GM18511 (cell line): ENCODE measurements around the gene VPS39.

Experiments used
- ATAC-seq: cut with Tn5 transposase; IDR thresholded peaks from one replicate; pipeline ENCODE4 v1.9.1; 2021; ENCODE audit warnings: mild to moderate bottlenecking, moderate library complexity; ENCODE audit not compliant: unreplicated experiment

The VPS39 gene

DNA sequence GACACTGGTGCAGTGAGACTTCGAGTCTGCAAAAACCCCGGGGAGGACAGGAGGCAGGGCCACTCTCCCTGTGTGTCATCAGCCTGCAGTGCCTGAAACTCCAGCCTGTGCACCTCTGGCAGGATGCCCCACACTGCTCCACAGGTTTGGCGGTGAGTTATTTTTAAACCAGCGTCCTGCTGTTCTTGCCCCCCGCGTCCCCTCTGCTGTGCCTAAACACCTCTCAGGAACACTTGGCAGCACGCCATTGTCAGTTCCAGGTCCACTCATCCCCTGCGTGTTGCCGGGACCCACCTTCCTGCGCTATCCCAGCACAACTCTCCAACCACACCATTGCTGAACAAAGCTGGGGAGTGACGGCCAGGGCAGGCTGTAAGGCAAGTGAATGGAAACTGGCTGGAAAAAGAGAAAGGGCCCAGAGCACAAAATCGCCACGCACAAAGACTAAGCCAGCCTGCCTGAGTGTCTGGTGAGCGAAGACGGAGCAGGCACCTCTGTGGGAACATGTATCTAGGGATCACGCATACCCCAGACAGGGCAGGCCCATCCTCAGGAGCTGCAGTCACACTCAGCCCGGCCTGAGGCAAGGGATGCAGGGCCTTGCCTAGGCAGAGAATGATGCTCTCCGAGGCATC lies 48.6 kb downstream of the VPS39 start:
- no peak for ATAC-seq

DNA sequence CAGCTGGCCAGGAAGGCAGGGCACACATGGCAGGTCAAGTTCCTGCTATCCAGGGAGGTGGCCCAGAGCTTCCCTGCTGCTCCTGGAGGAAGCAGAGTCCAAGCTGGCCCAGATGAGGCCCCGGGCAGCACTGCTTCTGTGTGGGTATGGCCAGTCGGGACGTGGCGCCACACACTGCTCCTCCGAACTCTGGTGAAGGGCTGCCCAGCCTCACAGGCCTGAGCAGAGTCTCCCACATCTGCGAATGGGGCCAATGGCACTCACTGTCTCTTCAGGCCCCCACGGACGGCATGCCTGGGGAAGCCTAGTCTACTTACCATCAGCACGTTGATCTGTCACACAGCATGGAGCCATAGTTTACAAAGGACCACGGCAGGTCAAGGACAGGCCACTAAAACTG lies 49.2 kb downstream of the VPS39 start:
- no peak for ATAC-seq

DNA sequence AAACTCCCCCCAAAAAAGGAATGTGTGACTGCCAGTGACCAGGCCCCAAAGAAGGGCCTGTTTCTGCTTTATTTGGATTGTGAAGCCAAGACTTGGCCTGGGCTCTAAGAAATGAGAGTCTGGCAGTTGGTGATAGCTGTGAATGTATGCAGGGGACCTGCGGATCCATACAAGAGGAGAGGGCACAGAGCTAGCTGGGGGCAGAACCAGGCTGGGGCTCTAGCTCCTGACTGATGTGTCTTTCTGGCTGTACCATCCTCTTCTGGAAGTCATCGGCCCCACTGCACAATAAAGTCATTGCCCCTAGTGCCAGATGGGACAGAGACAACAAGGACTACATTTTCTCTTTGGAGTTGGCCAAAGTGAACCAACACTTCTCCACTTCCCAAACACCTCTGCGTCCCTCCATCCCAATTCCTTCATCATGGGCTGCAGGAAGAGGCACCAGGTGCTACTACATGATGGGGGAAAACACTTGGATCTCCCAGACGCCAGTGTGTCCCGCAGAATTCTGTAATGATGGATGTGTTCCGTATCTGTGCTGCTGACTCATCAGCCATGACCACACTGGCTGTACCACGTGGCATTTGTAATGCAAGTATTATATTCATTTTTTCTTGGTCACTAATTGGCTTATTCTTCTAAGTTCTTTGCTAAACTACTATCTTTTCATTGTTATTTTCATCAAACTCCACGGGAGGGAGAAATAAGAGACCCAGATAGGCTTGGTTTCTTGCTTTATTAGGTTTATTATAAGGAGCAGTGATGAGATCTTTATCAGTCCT lies 49.9 kb downstream of the VPS39 start:
- no peak for ATAC-seq

- no peak for ATAC-seq
These were observed 50.7 kb downstream of the VPS39 start for GRCh38 chr15:42157381-42157780.

DNA sequence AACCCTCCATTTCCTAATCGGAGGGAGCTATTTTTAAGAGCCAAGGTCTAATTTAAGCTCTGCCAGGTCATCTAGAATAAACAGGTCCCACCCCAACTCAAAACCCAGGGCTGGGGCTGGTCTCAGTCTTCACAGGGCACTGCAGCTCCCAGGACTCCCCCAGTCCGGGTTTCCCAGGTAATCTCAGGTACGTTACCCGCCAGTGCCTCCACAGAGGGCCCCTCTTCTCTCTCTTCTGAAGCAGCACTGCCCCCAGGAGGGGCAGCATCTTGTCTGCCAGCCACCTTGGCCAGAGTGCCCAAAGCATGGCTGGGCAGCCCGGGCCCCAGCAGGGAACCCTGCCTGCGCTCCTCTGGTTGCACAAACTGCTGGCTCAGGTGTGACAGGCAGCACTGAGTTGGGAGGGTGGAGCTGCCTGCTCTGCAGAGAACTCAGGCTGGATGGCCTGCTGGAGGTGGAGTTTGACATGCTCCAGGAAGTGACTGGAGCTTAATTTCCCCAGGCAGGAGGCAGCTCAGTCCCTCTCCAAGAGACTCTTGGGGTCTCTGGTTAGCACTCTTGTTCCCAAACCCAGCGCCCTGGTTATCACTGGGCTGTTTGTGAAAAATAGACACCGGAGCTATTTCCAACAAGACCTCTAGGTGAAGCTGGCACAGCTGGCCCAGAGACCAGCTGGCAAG lies 51.7 kb downstream of the VPS39 start, which contains the start of gene PLA2G4F:
Gene PLA2G4F (minus strand): TSS at position 394 of the 680 bp plus-strand sequence. CDS start 87 bp downstream, at position 307.
- no peak for ATAC-seq

GRCh38 chr15:42155546-42156242 lies 52.4 kb downstream of the VPS39 start:
- no peak for ATAC-seq

- no peak for ATAC-seq
These were observed 53.1 kb downstream of the VPS39 start for GRCh38 chr15:42154956-42155355.

GRCh38 chr15:42154212-42154941 lies 53.7 kb downstream of the VPS39 start:
- ATAC-seq = no peak

GRCh38 chr15:42153874-42154211 lies 54.3 kb downstream of the VPS39 start:
- no peak for ATAC-seq

GRCh38 chr15:42152921-42153698 lies 55.0 kb downstream of the VPS39 start:
- no peak for ATAC-seq

DNA sequence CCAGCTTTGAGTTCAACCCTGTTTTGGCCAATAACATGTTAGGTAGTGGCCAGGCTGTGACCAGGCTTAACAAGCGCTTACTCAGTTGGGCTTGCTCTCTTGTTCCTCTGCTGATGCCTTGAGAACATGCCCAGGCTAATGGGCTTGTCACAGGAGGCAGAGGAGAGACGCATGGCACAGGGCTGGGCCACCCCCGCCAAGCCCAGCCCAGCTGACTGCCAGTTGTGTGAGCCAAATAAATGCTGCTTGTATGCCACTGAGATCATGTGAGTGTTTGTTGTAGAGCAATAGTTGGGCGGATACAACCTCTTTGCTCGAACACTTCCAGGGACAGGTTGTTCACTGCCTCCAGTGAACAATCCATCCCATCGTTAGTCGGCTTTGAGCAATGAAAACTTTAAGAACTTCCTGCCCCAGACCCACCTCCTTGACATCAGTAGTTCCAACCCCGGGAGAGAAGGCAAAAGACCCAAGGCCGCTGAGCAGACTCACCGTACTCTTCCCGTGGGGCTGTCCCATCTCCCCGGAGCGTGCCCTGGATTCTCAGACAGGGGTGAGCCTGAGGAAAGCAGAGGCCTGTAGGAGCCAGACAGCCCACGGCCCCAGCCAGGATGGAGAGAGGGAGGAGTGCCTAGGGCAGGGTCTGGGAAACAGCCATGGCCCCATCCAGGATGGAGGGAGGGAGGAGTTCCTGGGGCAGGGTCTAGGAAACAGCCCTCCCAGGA lies 55.7 kb downstream of the VPS39 start:
- no peak for ATAC-seq

DNA sequence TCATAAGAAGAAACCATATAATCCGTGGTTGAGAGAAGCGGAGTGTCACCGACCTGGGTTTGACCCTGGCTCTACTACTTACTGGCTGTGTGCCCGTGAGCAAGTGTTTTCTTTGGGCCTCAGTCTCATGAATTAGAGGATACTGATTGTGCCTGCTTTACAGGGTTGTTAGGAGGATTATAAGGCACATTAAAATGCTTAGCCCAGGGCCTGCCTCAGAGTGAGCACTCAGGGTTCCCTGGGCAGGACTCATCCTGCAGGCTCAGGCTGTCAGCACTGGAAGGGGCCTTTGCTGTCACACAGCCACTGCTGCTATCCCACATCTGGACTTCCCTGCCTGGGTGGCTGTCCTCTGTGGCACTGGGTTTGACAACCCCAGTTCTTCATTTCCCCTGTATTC lies 56.4 kb downstream of the VPS39 start:
- no peak for ATAC-seq

- no peak for ATAC-seq
These were observed 57.0 kb downstream of the VPS39 start for GRCh38 chr15:42151141-42151561.

- ATAC-seq = no peak
These were observed 57.7 kb downstream of the VPS39 start for GRCh38 chr15:42150219-42150970.

DNA sequence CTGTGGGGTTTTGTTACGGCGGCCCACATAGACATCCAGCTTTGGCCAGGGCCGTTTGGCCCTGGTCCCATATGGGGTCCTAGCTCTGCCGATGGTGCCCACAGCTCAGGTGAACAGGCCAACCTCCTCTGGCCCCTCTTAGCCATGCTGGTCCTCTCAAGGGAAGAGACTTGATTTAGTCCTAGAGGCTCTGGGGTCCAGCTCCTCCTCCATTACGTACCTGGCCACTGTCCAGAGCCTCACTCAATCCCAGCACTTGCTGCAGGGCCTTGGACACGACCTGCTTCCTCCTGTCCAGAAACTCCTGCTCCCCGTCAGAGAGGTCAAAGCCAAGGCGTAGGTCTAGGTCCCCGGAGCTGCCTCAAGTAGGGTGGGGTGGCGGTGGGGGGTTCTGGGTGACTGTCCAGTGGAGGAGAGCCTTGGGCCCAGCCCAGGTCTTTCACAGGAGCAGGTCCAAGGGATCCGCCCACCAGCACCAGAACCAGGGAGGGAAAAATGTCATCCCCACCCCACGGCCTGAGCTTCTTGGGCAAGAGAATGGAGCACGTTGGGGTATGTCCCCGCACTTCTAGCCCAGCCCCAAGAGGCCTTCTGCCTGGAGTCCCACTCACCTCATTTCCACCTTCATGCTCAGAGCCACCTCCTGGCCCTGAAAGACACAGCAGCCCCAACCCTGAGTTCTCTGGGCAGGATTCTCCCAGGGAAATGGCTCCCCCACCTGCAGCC lies 58.4 kb downstream of the VPS39 start:
- ATAC-seq = no peak

- no peak for ATAC-seq
These were observed 59.2 kb downstream of the VPS39 start for GRCh38 chr15:42148808-42149492.

DNA sequence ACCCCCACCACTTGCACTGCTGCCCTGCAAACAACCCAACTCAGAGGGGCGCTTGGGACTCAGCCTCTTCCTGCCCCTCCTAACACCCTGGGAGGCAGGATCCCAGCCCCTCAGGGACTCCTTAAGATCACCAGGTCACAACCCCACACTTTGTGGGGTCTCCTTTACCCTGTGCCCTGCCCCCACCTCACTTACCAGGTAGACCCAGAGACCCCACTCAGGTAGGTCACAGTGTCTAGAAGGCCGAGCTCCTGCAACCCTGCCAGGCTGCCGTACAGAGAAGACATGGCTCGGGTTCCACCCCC lies 60.7 kb downstream of the VPS39 start:
- no peak for ATAC-seq
